ENCODE data around the gene LRRC7. TPM values are rescaled to one million over a fixed set of nuclear protein-coding genes. Genes with fewer than 3 reads are reported as not detected.

LRRC7 gene
- total and polyA plus RNA-seq, 4 donors: 6.1 TPM; not detected in 3

- 87 to 93% methylated on average over 3 of the region's 3 CpGs for WGBS, 2 donors
- Histone ChIP-seq H3K27me3 (ENCODE audit: control insufficient read depth in 3 of 3, insufficient read depth in 3 of 3, low read length in 2 of 3) (no peaks in the 10 kb centered on the region), H3K36me3 (ENCODE audit: control insufficient read depth in 4 of 4, insufficient read depth in 4 of 4, low read length in 4 of 4) (no peaks in the 10 kb centered on the region), H3K9me3 (ENCODE audit: control insufficient read depth in 4 of 4, insufficient read depth in 3 of 4, low read length in 3 of 4) (peaks cover 0 to 3% (median 0%) of the 10 kb centered on the region in 4 donors), H3K4me3 (no peak overlapping the region), H3K4me1 (ENCODE audit: control insufficient read depth in 5 of 5, insufficient read depth in 5 of 5, low read length in 5 of 5) (peaks cover 0 to 1% (median 0%) of the 10 kb centered on the region in 5 donors), H3K9ac (ENCODE audit: insufficient read depth in 1 of 2, low read length in 2 of 2) (no peak overlapping the region), H3K27ac (ENCODE audit: low read depth in 1 of 2, low read length in 1 of 2) (no peak overlapping the region)
- DNase-seq: no peak
- no peak for ATAC-seq (ENCODE audit: insufficient read depth, low FRiP score)
- TF ChIP-seq CTCF (IDR thresholded peaks at IDR 0.05; ENCODE audit: control extremely low read depth, extremely low read depth): no peak
These were observed 365.0 kb downstream of the LRRC7 start for GRCh38 chr1:69932760-69933159.

DNA sequence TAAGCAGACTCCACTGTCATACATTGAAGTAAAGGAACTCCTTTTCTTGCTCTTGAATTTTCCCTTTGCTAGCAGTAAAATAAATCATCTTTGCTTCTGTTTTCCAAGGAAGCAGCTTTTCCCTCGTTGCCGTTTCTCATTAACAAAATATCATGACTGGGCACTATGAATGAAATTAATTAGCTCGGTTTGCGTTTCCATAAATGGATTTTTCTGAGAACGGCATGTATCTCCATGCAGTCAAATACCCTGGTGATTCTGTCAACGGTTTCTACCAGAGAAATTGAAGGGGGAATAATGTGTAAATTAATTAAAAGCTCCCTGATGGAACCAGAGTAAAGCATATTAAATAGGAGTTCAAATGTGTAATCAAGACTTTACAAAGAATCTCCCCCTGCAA lies 372.5 kb downstream of the LRRC7 start:
- Histone ChIP-seq H3K9me3 (ENCODE audit: control insufficient read depth in 4 of 4, insufficient read depth in 3 of 4, low read length in 3 of 4) (peaks cover 0 to 8% (median 0%) of the 10 kb centered on the region in 4 donors), H3K27ac (ENCODE audit: low read depth in 1 of 2, low read length in 1 of 2) (no peak overlapping the region), H3K36me3 (ENCODE audit: control insufficient read depth in 4 of 4, insufficient read depth in 4 of 4, low read length in 4 of 4) (no peaks in the 10 kb centered on the region), H3K9ac (ENCODE audit: insufficient read depth in 1 of 2, low read length in 2 of 2) (no peak overlapping the region), H3K4me3 (no peak overlapping the region), H3K4me1 (ENCODE audit: control insufficient read depth in 5 of 5, insufficient read depth in 5 of 5, low read length in 5 of 5) (no peaks in the 10 kb centered on the region), H3K27me3 (ENCODE audit: control insufficient read depth in 3 of 3, insufficient read depth in 3 of 3, low read length in 2 of 3) (no peaks in the 10 kb centered on the region)
- no peak for ATAC-seq (ENCODE audit: insufficient read depth, low FRiP score)
- no peak for DNase-seq
- WGBS, 2 donors: 71 to 76% methylated on average over 6 of the region's 6 CpGs
- no peak for TF ChIP-seq CTCF (IDR thresholded peaks at IDR 0.05; ENCODE audit: control extremely low read depth, extremely low read depth)

GRCh38 chr1:69940816-69941215 lies 373.1 kb downstream of the LRRC7 start:
- no peak for DNase-seq
- Histone ChIP-seq H3K27me3 (ENCODE audit: control insufficient read depth in 3 of 3, insufficient read depth in 3 of 3, low read length in 2 of 3) (no peaks in the 10 kb centered on the region), H3K9ac (ENCODE audit: insufficient read depth in 1 of 2, low read length in 2 of 2) (no peak overlapping the region), H3K9me3 (ENCODE audit: control insufficient read depth in 4 of 4, insufficient read depth in 3 of 4, low read length in 3 of 4) (peaks cover 0 to 8% (median 0%) of the 10 kb centered on the region in 4 donors), H3K36me3 (ENCODE audit: control insufficient read depth in 4 of 4, insufficient read depth in 4 of 4, low read length in 4 of 4) (no peaks in the 10 kb centered on the region), H3K27ac (ENCODE audit: low read depth in 1 of 2, low read length in 1 of 2) (no peak overlapping the region), H3K4me3 (no peak overlapping the region), H3K4me1 (ENCODE audit: control insufficient read depth in 5 of 5, insufficient read depth in 5 of 5, low read length in 5 of 5) (no peaks in the 10 kb centered on the region)
- no peak for ATAC-seq (ENCODE audit: insufficient read depth, low FRiP score)
- WGBS, 2 donors: 87 to 91% methylated on average over 3 of the region's 3 CpGs
- no peak for TF ChIP-seq CTCF (IDR thresholded peaks at IDR 0.05; ENCODE audit: control extremely low read depth, extremely low read depth)

DNA sequence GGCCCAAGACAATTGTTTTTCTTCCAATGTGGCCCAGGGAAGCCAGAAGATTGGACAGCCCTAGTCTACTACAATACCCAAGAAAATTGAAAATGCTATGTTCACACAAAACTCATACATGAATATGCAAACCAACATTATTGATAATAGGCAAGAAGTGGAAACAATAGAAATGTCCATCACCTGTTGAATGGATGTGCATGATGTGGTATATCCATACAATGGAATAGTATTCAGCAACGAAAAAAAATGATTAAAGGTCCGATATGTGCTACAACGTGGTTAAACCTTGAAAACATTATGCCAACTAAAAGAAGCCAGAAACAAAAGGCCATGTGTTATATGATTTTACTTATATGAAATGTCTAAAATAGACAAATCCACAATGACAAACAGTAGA lies 375.3 kb downstream of the LRRC7 start:
- 90 to 91% methylated on average over 3 of the region's 3 CpGs for WGBS, 2 donors
- DNase-seq (no peak), ATAC-seq (ENCODE audit: insufficient read depth, low FRiP score) (no peak)
- Histone ChIP-seq H3K36me3 (ENCODE audit: control insufficient read depth in 4 of 4, insufficient read depth in 4 of 4, low read length in 4 of 4) (no peaks in the 10 kb centered on the region), H3K9me3 (ENCODE audit: control insufficient read depth in 4 of 4, insufficient read depth in 3 of 4, low read length in 3 of 4) (peaks cover 0 to 8% (median 1%) of the 10 kb centered on the region in 4 donors), H3K4me1 (ENCODE audit: control insufficient read depth in 5 of 5, insufficient read depth in 5 of 5, low read length in 5 of 5) (no peaks in the 10 kb centered on the region), H3K9ac (ENCODE audit: insufficient read depth in 1 of 2, low read length in 2 of 2) (no peak overlapping the region), H3K4me3 (no peak overlapping the region), H3K27ac (ENCODE audit: low read depth in 1 of 2, low read length in 1 of 2) (no peak overlapping the region), H3K27me3 (ENCODE audit: control insufficient read depth in 3 of 3, insufficient read depth in 3 of 3, low read length in 2 of 3) (no peaks in the 10 kb centered on the region)
- TF ChIP-seq CTCF (IDR thresholded peaks at IDR 0.05; ENCODE audit: control extremely low read depth, extremely low read depth): no peak

All from lung (tissue), 12 donors.